Measurements from ENCODE around the gene FBXL16.

DNA sequence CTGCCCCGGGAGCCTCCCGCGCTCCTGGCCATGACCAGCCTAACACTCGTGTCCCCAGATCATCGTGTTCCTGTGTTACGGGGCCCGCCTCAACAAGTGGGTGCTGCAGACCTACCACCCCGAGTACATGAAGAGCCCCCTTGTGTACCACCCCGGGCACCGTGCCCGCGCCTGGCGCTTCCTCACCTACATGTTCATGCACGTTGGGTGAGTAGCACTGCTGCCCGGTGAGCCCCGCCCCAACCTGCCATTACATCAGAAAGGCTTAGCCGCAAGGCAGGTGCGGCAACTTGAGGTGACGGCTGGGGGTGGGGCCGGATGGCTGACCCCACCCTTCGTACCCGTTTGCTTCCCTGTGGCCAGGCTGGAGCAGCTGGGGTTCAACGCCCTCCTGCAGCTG, 28.7 kb downstream of the FBXL16 start:
- TF ChIP-seq FOXM1 (IDR thresholded peaks at IDR 0.05; ENCODE audit: borderline replicate concordance, low read depth) (no peak), EP300 (IDR thresholded peaks at IDR 0.05; ENCODE audit: borderline replicate concordance) (no peak), TAF1 (IDR thresholded peaks at IDR 0.05; ENCODE audit: low read depth) (no peak), CREB1 (IDR thresholded peaks at IDR 0.05; ENCODE audit: low read depth) (no peak), TCF12 (IDR thresholded peaks at IDR 0.05; ENCODE audit: low read depth) (no peak), RAD21 (IDR thresholded peaks at IDR 0.05; ENCODE audit: low read depth) (no peak), CEBPB (IDR thresholded peaks at IDR 0.05) (no peak), YY1 (IDR thresholded peaks at IDR 0.05; ENCODE audit: low read depth) (no peak), TEAD4 (IDR thresholded peaks at IDR 0.05) (no peak), EGR1 (IDR thresholded peaks at IDR 0.05) (no peak)
- TF ChIP-seq, protein P1, sequence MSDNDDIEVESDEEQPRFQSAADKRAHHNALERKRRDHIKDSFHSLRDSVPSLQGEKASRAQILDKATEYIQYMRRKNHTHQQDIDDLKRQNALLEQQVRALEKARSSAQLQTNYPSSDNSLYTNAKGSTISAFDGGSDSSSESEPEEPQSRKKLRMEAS (IDR thresholded peaks at IDR 0.05): no peak
- TF ChIP-seq, protein P2, sequence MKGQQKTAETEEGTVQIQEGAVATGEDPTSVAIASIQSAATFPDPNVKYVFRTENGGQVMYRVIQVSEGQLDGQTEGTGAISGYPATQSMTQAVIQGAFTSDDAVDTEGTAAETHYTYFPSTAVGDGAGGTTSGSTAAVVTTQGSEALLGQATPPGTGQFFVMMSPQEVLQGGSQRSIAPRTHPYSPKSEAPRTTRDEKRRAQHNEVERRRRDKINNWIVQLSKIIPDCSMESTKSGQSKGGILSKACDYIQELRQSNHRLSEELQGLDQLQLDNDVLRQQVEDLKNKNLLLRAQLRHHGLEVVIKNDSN (IDR thresholded peaks at IDR 0.05): no peak
- TF ChIP-seq, protein P3, sequence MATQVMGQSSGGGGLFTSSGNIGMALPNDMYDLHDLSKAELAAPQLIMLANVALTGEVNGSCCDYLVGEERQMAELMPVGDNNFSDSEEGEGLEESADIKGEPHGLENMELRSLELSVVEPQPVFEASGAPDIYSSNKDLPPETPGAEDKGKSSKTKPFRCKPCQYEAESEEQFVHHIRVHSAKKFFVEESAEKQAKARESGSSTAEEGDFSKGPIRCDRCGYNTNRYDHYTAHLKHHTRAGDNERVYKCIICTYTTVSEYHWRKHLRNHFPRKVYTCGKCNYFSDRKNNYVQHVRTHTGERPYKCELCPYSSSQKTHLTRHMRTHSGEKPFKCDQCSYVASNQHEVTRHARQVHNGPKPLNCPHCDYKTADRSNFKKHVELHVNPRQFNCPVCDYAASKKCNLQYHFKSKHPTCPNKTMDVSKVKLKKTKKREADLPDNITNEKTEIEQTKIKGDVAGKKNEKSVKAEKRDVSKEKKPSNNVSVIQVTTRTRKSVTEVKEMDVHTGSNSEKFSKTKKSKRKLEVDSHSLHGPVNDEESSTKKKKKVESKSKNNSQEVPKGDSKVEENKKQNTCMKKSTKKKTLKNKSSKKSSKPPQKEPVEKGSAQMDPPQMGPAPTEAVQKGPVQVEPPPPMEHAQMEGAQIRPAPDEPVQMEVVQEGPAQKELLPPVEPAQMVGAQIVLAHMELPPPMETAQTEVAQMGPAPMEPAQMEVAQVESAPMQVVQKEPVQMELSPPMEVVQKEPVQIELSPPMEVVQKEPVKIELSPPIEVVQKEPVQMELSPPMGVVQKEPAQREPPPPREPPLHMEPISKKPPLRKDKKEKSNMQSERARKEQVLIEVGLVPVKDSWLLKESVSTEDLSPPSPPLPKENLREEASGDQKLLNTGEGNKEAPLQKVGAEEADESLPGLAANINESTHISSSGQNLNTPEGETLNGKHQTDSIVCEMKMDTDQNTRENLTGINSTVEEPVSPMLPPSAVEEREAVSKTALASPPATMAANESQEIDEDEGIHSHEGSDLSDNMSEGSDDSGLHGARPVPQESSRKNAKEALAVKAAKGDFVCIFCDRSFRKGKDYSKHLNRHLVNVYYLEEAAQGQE (IDR thresholded peaks at IDR 0.05; ENCODE audit: low read depth): no peak

Measured in Ishikawa (cell line).